Forelimb muscle (tissue), 1 donor: ENCODE results near the gene ACTR8. TPM values are rescaled to one million over a fixed set of nuclear protein-coding genes. Genes with fewer than 3 reads are reported as not detected.

Experiments
- DNase-seq: peaks from one replicate; pipeline ENCODE4 v3.0.0-alpha.2; 2013; ENCODE audit warnings: low read depth
- polyA plus RNA-seq: library from polyadenylated mRNA; unstranded; fragments of 120-200 nt; gene quantifications from one replicate; pipeline ENCODE4 v1.2.1, GENCODE V29; 2013; ENCODE audit not compliant: insufficient read length

ACTR8 gene
- polyA plus RNA-seq, 1 donor = 24.6 TPM

GRCh38 chr3:53865732-53866499 lies 16.0 kb downstream of the ACTR8 start:
- DNase-seq = no peak

GRCh38 chr3:53863145-53863544 lies 18.8 kb downstream of the ACTR8 start:
- no peak for DNase-seq

GRCh38 chr3:53862241-53862640 lies 19.7 kb downstream of the ACTR8 start:
- DNase-seq = no peak

GRCh38 chr3:53860196-53860595 lies 21.8 kb downstream of the ACTR8 start:
- no peak for DNase-seq

- no peak for DNase-seq
Observed at GRCh38 chr3:53859178-53859577, 22.8 kb downstream of the ACTR8 start.

GRCh38 chr3:53858096-53858741 lies 23.7 kb downstream of the ACTR8 start:
- DNase-seq = no peak

- no peak for DNase-seq
Observed at GRCh38 chr3:53856964-53857363, 25.0 kb downstream of the ACTR8 start.

- DNase-seq = no peak
Observed at GRCh38 chr3:53850895-53851294, 31.1 kb downstream of the ACTR8 start.

- DNase-seq = no peak
Observed at GRCh38 chr3:53849916-53850315, 32.0 kb downstream of the ACTR8 start.

GRCh38 chr3:53846851-53847155 lies 35.1 kb downstream of the ACTR8 start:
- no peak for DNase-seq

GRCh38 chr3:53846134-53846850 lies 35.7 kb downstream of the ACTR8 start, which contains the start of the genes CHDH and IL17RB:
Gene CHDH (minus strand): TSS chr3:53846419. CDS start chr3:53824008, 22,411 bp downstream.
Gene IL17RB (plus strand): TSS chr3:53846568. CDS start chr3:53846589, 21 bp downstream.
- DNase-seq = no peak

GRCh38 chr3:53845881-53846133 lies 36.1 kb downstream of the ACTR8 start:
- no peak for DNase-seq

- no peak for DNase-seq
Observed at GRCh38 chr3:53845103-53845880, 36.7 kb downstream of the ACTR8 start.

GRCh38 chr3:53844262-53845102 lies 37.5 kb downstream of the ACTR8 start:
- DNase-seq = no peak

- DNase-seq = no peak
Observed at GRCh38 chr3:53843195-53844177, 38.5 kb downstream of the ACTR8 start.

- no peak for DNase-seq
Observed at GRCh38 chr3:53842436-53843194, 39.3 kb downstream of the ACTR8 start.

GRCh38 chr3:53841296-53841695 lies 40.7 kb downstream of the ACTR8 start:
- DNase-seq = no peak

- DNase-seq = no peak
Observed at GRCh38 chr3:53837331-53837730, 44.6 kb downstream of the ACTR8 start.
